EL (cell line): Measurements from ENCODE around the gene RTEL1.
"Not testable (repeated sequence)": the region's sequence is repeated elsewhere in the genome, so short reads cannot be mapped to it uniquely, and the experiment has no call there.

ENCODE experiments used
- DNase-seq: peaks from one replicate; pipeline ENCODE4 v3.0.0-alpha.2; 2016

Gene RTEL1

DNA sequence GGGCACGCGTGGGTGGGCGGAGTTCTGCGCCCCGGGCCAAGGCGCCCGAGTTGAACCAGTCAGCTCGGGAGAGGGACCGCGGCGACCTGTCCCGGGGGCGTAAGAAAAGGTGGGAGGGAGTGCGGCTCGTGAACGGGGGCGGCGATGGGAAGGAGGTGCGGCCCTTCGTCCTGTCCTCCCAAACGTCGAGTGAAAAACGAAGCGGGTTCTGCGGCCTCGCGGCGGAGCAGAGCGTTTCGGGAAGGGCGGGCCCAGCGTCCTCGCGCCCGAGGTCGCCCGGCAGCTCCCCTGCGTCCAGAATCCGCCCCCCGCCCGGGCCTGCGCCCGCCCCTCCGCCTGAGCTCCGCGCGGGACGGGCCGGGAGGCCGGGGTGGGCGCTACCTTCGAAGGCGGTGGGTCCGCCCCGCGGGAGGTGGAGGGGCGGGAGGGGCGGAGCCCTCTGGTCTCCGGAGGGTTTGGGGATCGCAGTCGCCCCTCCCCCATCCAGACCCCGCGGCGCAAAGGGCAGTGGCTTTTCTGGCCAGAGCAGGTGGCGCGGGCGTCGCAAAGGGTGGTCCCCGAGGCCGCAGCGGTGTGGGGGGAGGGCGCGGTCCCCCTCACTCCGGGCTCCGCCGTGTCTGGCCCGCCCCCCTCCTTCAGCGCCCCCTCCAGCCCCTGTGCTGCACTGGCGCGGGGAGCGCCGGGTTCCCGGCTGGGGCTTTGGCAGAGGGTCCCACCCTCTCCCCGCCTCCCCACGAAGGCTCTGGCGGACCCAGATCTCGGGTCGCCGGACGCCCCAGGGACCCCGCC, 5.7 kb upstream of the RTEL1 start:
- DNase-seq = peak; percentile 41

DNA sequence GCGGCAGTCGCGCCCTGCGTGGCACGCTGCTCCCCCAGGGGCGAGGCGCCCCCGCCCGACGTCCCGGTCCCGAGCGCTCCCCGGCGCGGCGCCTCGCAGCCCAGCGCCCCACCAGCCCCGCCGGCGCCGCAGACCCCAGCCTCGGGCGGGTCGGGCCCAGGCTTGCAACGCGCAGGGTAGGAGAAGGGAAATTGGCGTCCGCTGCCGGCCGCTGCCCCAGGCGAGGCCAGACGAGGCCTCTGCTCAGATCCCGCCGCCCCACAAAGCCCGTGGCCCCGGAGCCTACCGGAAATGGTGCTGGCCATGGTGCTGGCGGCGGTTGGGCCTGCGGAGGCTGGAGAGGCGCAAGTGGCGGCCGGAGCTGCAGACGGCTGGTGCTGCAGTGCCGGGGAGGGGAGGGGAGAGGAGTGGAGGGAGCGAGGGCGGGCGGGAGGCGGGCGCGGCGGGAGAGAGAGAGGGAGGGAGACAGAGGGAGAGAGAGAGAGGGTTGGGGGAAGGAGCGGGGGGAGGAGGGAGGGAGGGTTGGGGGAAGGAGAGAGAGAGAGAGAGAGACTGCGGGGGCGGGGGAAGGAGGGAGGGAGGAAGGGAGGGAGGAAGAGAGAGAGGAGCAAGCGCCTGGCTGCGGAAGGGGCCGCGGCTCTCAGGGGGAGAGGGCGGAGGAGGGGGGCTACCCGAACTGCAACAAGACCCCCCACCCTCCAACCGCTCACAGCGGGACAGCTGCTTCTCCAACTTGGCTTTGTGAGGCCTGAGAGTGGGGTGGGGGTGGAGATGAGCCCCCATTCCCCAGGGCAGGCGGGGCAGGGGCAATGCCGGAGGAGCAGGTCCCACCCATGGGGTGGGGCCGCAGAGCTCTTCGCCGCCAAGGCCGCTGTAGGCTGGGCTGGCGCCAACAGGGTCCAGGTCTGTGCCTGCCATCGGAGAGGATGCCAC, 4.8 kb upstream of the RTEL1 start, which contains the start of gene STMN3:
STMN3 (minus strand) TSS at position 384 of the 933 bp plus-strand sequence; CDS start at position 305, 79 bp downstream.
- DNase-seq = peak; percentile 86

- no peak for DNase-seq
These were observed 4.0 kb upstream of the RTEL1 start for GRCh38 chr20:63653974-63654668.

DNA sequence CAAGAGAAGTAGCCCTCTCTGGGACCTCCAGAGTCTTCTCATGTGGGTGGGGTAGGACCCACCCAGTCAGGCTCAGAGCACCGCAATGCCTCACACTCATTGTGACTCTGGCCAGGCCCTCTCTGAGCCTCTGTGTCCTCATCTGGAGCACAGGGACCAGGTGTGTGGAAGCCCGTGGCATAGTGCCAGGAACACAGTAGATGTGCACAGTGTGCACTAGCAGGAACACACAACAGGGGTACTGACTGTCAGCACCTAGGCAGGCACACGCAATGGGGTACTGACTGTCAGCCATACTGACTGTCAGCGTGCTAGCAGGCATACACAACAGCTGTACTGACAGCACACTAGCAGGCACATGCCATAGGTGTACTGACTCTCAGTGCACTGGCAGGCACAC, 2.9 kb upstream of the RTEL1 start:
- no peak for DNase-seq

GRCh38 chr20:63656451-63656850, 1.7 kb upstream of the RTEL1 start:
- no peak for DNase-seq

DNA sequence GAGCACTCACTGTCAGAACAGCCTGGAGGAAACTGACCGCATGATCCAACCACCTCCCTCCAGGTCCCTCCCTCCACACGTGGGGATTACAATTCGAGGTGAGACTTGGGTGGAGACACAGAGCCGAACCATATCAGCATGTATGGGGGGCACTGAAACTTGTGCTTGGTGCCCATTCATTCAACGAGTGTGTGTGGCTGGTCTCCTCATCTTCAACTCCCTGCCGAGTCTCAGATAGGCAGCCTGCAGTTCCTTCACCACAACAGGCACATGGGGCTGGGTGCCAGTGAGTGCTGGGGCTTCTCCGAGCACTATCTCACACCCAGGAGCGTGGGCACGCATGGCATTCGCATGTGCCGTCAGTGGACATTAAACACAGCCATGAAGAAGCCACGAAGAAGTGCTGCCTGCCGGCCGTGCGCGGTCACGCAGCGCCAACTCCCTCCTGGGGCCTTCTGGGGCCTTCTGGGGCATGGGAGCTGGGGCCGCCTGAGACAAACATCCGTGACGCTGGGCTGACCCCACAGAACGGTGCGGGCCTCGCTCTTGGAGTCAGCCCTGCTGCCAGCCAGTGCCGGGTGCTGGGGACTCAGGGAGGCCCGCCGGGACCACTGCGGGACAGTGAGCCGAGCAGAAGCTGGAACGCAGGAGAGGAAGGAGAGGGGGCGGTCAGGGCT, 714 bp upstream of the RTEL1 start:
- peak; percentile 18 for DNase-seq

DNA sequence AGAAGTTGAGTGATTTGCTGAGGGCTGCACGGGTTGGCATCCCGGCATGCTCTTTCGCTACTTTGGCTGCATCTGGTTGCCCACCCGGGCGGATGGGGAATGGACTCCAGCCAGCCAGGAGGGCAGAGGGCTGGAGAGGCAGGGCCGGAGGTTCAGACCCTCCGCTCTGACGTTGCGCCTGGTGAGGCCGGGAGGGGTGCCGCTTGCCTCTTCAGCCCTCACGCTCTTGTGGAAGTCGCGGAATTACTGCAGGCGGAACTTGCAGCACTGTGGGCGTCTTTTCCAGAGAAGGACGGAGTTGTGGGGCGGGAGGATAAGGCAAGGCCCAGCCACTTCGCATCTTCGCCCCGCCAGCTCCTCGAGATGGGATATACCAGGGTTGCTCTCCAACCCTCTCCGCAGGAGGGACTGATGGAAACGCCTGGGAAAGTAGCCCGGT, 656 bp downstream of the RTEL1 start:
- DNase-seq = no peak

GRCh38 chr20:63659370-63659769, 1.3 kb downstream of the RTEL1 start:
- DNase-seq = no peak

DNA sequence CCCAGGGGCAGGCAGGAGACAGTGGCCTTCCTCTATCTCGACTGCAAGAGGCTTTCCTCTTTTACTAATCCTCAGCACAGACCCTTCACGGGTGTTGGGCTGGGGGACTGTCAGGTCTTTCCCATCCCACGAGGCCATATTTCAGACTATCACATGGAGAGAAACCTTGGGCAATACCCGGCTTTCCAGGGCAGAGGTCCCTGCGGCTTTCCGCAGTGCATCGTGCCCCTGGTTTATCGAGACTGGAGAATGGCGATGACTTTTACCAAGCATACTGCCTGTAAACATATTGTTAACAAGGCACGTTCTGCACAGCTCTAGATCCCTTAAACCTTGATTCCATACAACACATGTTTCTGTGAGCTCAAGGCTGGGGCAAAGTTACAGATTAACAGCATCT, 2.1 kb downstream of the RTEL1 start:
- not testable (repeated sequence) for DNase-seq

GRCh38 chr20:63660622-63661021, 2.5 kb downstream of the RTEL1 start:
- no peak for DNase-seq

DNA sequence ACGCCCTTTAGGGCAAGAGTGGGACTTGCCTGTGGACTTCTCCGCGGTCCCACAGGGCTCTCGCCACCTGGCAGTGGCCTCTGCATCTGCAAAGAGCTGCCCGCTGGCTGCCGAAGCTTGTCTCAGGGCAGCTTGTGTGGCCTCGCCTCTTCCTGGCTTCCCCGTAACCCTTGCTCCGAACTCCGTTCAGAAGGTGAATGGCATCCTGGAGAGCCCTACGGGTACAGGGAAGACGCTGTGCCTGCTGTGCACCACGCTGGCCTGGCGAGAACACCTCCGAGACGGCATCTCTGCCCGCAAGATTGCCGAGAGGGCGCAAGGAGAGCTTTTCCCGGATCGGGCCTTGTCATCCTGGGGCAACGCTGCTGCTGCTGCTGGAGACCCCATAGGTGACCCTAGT, 3.0 kb downstream of the RTEL1 start:
- no peak for DNase-seq

- DNase-seq = no peak
These were observed 4.1 kb downstream of the RTEL1 start for GRCh38 chr20:63661959-63662812.

DNA sequence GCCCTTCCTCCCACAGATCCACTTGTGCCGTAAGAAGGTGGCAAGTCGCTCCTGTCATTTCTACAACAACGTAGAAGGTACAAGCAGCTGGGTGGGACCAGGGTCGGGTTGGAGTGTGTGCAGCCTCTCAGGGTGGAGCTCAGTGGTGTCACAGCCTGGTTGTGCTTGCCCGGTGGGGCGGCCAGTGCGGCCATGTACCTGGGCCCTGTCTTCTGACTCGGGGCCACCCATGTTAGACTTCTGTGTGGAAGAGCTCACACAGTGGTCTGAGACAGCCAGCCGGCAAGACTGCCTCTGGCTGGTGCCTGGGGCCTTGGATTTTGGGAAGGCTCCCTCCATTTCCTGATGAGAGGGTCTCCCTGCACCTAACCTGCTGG, 4.7 kb downstream of the RTEL1 start:
- no peak for DNase-seq

DNA sequence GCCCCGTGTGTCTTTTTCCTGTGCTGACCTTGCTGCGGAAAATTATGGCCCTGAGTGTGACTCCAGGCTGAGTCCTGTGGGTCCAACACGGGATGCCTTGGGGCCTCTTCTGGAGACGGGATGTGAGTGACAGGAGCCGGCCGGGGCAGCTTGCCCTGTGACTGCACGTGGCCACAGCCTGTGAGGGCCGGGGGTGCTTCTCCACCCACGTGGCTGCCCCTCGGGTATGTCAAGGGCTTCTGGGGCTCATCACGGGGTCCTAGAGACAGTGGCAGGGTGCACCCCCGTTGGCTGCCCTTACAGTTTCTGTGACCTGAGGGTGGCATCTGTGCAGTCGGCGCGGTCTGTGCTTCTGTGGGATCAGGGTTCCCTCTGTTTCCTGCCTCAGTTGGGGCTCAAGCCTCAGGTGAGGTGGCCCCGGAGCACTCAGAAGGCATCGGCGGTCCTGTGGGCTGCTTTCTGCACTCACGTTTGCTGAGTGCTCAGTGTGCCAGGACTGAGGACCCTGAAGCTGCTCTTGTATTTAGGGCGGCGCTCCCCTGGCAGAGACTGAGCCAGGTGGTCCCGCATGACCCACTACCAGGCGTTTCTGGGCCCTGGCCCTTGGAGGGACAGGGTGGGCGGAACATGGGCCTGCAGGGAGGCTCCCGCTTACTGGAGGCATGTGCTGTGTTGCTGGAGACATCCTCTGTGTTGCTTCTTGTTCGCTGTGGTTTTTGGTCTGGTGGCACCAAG, 5.4 kb downstream of the RTEL1 start:
- no peak for DNase-seq

GRCh38 chr20:63664143-63664851, 6.2 kb downstream of the RTEL1 start:
- DNase-seq = no peak

DNA sequence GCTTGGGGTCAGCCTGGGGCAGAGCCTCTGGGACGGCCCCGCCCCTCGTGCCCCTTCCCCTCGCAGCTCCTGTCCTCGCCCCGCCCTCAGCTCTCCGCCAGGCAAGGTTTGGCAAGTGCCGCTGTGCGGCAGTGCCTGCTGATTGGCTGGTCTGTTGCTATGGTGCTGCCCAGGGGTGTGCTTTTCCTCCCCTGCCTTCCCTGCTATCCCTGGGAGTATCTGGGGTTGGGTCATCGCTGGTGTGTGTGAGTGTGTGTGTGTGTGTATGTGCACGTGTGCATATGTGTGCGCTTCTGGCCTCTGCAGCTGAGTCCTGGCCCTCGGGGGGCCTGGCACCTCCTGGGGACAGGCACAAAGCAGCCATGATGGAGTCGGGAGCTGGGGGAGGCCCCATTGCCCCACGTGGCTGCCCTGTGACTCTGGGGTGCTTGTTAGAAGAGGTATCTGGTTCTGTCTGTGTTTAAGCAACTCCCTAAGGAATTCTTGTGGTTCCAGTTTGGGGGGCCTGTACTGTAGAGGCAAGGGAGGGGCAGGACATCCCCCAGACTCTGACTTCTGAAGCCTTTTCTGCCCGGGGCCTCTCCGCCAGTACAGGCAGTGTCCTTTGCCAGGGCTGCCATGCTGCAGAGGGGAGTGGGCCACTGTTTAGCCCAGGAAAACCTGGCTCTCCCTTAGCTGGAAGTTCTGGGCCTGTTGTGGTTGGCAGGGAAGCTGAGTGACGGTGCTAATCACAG, 6.9 kb downstream of the RTEL1 start:
- DNase-seq = no peak

DNA sequence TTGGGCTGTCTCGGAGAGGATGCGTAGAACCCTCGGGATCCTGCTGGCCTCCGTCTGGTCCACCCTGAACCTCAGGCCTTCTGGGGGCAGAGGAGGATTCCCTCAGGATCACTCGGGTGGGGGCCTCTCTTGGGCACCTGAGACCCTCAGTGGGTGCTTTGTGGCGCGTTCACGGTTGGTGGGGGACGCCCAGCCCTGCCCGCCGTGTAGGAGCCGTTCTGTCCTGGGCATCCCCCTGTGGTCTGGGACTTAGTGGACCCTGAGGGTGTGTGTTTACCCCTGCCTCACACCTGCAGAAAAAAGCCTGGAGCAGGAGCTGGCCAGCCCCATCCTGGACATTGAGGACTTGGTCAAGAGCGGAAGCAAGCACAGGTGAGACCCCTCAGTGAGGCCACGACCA, 7.6 kb downstream of the RTEL1 start:
- no peak for DNase-seq

DNA sequence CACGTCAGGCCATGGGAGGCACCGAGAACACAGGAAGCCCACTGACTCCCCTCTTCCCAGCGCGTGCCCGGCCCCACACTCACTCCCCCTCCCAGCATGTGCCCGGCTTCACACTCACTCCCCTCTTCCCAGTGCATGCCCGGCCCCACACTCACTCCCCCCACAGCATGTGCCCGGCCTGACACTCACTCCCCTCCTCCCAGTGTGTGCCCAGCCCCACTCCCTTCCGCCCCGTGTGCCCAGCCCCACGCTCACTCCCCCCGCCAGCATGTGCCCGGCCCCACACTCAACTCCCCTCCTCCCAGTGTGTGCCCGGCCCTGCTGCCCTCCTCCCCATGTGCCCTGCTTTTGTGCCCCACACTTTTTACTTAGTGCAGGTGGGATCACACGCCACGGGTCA, 9.7 kb downstream of the RTEL1 start:
- DNase-seq = no peak

DNA sequence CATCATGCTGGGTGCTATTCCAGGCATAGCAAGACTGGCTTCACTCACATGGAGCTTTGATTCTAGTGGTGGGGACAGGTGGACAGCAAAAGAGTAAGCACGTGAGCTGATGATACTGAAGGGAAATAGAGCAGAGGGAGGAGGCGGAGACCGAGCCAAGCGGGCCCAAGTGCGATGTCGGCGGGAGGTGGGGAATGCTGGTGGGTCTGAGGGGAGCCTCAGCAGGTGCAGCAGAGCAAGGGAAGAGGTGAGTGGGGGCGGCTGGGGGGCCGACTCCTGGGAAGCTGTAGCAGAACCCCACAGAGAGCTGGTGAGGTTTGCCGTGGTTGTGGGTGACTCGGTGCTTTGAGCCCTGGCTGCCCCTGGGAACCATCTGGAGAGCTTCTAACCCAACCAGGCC, 10.2 kb downstream of the RTEL1 start:
- DNase-seq = no peak

DNA sequence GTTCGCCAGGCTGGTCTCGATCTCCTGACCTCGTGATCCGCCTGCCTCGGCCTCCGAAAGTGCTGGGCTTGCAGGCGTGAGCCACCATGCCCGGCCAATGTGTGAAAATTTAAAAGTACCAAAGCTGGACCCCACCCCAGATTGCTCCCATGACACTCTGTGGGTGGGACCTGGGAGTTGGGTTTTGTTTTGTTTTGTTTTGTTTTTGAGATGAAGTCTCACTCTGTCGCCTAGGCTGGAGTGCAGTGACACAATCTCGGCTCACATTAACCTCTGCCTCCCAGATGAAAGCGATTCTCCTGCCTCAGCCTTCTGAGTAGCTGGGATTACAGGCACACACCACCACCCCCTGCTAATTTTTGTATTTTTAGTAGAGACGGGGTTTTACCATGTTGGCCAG, 13.6 kb downstream of the RTEL1 start:
- DNase-seq = not testable (repeated sequence)
